Uterus (tissue), 2 donors: ENCODE results near the gene CCDC198.

Experiments
- POLR2A ChIP-seq, 2 donors: fragments of 450-650 bp; IDR thresholded peaks; one replicate each; pipeline ENCODE4 v1.6.1; 2016; ENCODE audit warnings: antibody characterized with exemption in 2 of 2, mild to moderate bottlenecking in 1 of 2, moderate library complexity in 1 of 2
- TF ChIP-seq, protein P1 (sequence below), 4 experiments: fragments of 200-600 bp in 2 of 4; fragments of 450-650 bp in 2 of 4; sonication (generic) in 2 of 4; IDR thresholded peaks; one replicate each; pipeline ENCODE4 v1.5.1; 2016 to 2019; ENCODE audit warnings: antibody characterized with exemption in 4 of 4, mild to moderate bottlenecking in 2 of 4, moderate library complexity in 1 of 4

DNA sequence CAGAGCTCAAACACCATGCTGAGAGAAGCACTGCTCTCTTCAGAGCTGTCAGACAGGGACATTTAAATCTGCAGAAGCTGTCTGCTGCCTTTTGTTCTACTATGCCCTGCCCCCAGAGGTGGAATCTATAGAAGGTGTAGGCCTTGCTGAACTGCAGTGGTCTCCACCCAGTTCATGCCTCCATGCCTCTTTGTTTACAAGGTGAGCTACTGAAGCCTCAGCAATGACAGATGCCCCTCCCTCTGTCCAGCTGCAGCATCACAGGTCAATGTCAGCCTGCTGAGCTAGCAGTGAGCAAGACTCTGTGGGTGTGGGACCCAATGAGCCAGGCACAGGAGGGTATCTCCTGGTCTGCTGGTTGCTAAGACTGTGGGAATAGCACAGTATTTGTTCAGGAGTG, 25.4 kb upstream of the CCDC198 start:
- TF ChIP-seq, protein P1, sequence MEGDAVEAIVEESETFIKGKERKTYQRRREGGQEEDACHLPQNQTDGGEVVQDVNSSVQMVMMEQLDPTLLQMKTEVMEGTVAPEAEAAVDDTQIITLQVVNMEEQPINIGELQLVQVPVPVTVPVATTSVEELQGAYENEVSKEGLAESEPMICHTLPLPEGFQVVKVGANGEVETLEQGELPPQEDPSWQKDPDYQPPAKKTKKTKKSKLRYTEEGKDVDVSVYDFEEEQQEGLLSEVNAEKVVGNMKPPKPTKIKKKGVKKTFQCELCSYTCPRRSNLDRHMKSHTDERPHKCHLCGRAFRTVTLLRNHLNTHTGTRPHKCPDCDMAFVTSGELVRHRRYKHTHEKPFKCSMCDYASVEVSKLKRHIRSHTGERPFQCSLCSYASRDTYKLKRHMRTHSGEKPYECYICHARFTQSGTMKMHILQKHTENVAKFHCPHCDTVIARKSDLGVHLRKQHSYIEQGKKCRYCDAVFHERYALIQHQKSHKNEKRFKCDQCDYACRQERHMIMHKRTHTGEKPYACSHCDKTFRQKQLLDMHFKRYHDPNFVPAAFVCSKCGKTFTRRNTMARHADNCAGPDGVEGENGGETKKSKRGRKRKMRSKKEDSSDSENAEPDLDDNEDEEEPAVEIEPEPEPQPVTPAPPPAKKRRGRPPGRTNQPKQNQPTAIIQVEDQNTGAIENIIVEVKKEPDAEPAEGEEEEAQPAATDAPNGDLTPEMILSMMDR (IDR thresholded peaks at IDR 0.05), result no peak
- no peak for TF ChIP-seq POLR2A (IDR thresholded peaks at IDR 0.05)
